COLO829 (cell line): ENCODE data around the gene LRRIQ1.

Experiments
- DNase-seq: peaks from one replicate; pipeline ENCODE4 v3.0.0; 2012; ENCODE audit warnings: low spot score

Gene LRRIQ1

DNA sequence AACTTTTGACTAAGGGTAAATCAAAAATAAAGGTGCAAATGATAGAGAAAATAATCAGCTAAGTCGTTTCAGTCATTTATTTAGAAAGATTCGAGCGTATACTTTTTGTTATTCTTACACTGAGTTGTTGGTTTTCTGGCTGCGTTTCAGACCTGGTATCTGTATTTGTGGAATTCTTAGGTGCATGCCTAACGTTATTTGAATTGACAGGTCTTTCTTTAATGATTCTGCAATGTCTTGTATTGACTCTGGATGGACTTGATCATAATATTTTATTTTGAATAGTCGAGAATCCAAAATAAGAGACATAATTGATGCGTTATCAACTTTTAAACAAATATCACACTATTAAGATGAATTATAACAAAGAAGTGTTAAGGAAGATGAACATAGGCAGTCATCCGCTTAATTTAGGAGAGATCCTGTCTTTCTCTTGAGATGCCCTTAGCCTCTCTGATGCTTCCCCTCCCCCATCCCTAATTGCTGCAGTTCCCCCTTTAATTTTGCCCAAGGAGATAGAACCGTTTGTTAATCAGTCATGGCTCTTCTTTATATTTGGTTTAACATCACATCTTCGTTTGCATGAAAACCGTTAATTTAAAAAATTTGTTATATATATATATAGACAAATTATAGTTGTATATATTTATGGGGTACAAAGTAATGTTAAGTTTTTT lies 245.6 kb downstream of the LRRIQ1 start:
- DNase-seq, result no peak

DNA sequence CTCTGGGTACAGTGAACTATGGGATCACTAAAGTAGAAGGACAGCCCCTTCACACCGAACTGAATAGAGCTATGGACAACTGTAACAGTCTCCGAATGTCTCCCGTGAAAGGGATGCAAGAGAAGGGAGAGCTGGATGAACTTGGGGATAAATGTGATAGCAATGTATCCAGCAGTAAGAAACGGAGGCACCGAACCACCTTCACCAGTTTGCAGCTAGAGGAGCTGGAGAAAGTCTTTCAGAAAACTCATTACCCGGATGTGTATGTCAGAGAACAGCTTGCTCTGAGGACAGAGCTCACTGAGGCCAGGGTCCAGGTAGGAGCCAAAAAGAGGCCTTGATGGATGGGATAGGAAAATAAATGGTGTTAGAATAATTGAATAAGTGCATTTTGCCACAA lies 247.4 kb downstream of the LRRIQ1 start:
- DNase-seq, result no peak
